Stomach (tissue), 9 donors: ENCODE measurements around the gene SPOP. TPM values are rescaled to one million over a fixed set of nuclear protein-coding genes. Genes with fewer than 3 reads are reported as not detected.
A peak's percentile ranks its signal among the peaks of the same experiment; 100 is the strongest.
"Not testable (repeated sequence)": the region's sequence is repeated elsewhere in the genome, so short reads cannot be mapped to it uniquely, and the experiment has no call there.

ENCODE experiments used
- DNase-seq, 2 donors: peaks; one replicate each; pipeline versions ENCODE4 v3.0.0 to v3.0.0-alpha.2; 2013 to 2019
- H3K27ac ChIP-seq, 5 donors: fragments of 200-600 bp in 4 of 5; sonication (generic) in 4 of 5; one replicate each; pipeline ENCODE4 v1.5.1; 2013 to 2019; ENCODE audit warnings: mild to moderate bottlenecking in 1 of 5, moderate library complexity in 1 of 5
- H3K27me3 ChIP-seq, 3 donors: fragments of 200-600 bp; sonication (generic); one replicate each; pipeline ENCODE4 v1.5.1; 2017 to 2019; ENCODE audit warnings: mixed run types in 1 of 3
- H3K36me3 ChIP-seq, 4 donors: fragments of 200-600 bp; sonication (generic); 1 replicate in 3 of 4; 2 replicates in 1 of 4; pipeline ENCODE4 v1.5.1; 2016 to 2019
- H3K4me1 ChIP-seq, 4 donors: fragments of 200-600 bp; sonication (generic); one replicate each; pipeline ENCODE4 v1.5.1; 2016 to 2019
- H3K4me3 ChIP-seq, 4 donors: fragments of 200-600 bp; sonication (generic) in 3 of 4; one replicate each; pipeline ENCODE4 v1.5.1; 2016 to 2019; ENCODE audit warnings: mild to moderate bottlenecking in 1 of 4
- H3K9me3 ChIP-seq, 4 donors: fragments of 200-600 bp; sonication (generic); one replicate each; pipeline ENCODE4 v1.5.1; 2016 to 2019
- CTCF ChIP-seq, 7 experiments: fragments of 450-650 bp in 4 of 7; fragments of 200-600 bp in 3 of 7; sonication (generic) in 3 of 7; IDR thresholded peaks; one replicate each; pipeline ENCODE4 v1.5.1; 2016 to 2019; ENCODE audit warnings: antibody characterized with exemption in 7 of 7, control low read depth in 2 of 7, mild to moderate bottlenecking in 1 of 7
- EP300 ChIP-seq: sonication (generic); formaldehyde crosslinking; IDR thresholded peaks from one replicate; pipeline ENCODE4 v1.6.1; 2017; ENCODE audit warnings: antibody characterized with exemption
- POLR2A ChIP-seq, 4 donors: fragments of 450-650 bp; IDR thresholded peaks; one replicate each; pipeline ENCODE4 v1.6.1; 2016; ENCODE audit warnings: antibody characterized with exemption in 4 of 4, control low read depth in 2 of 4, mild to moderate bottlenecking in 1 of 4, moderate library complexity in 1 of 4
- POLR2AphosphoS5 ChIP-seq, 3 donors: sonication (generic); formaldehyde crosslinking; IDR thresholded peaks; one replicate each; pipeline ENCODE4 v1.6.1; 2016; ENCODE audit warnings: antibody characterized with exemption in 3 of 3
- WGBS, 5 donors: extraction: QIAGEN DNeasy Blood & Tissue Kit in 3 of 5; methylation state at CpG; one replicate each; pipeline versions ENCODE4 v1.1.5 to v1.1.7; 2013 to 2018; 5-methylcytosine and 5-hydroxymethylcytosine counted together
- intact Hi-C: fragments of 100-400 bp; cut with DNase I; formaldehyde crosslinking; loops from one replicate; pipeline ENCODE4 v1.15.1; 2023; ENCODE audit warnings: low total_unique reads
- polyA plus RNA-seq, 3 donors: library from polyadenylated mRNA; stranded (reverse); fragments of 200-250 nt; gene quantifications; one replicate each; pipeline ENCODE4 v1.2.3, GENCODE V29; 2013
- total RNA-seq, 5 donors: library from RNA; depleted of rRNA; stranded (reverse); fragments of >200 nt; gene quantifications; one replicate each; pipeline versions ENCODE4 v1.1.0 to v1.2.3, GENCODE V29; 2014 to 2016
- donor health status: healthy with polysubstance abuse.
- donor health status: Bipolar disorder and iron deficiency.
- donor health status: healthy.

Gene SPOP
- total and polyA plus RNA-seq, 8 donors: 17.5 to 309 (median 41.6) TPM

- H3K27me3 ChIP-seq: peaks cover 0 to 22% (median 0%) of the 10 kb centered on the region in 3 donors
- H3K27ac ChIP-seq: no peak overlapping the region
- H3K36me3 ChIP-seq: no peaks in the 10 kb centered on the region
- intact Hi-C loops: loop anchor here (5.0 kb wide), 1 partner anchor 122 kb away; no protein-coding TSS in a partner anchor
- H3K4me1 ChIP-seq: peaks cover 8 to 15% (median 11%) of the 10 kb centered on the region in 4 donors
- H3K9me3 ChIP-seq: no peaks in the 10 kb centered on the region
- no peak overlapping the region for H3K4me3 ChIP-seq
- no peak for DNase-seq
- WGBS, 5 donors: 83 to 86% (median 84%) methylated on average over 8 of the region's 8 CpGs
- TF ChIP-seq CTCF (IDR thresholded peaks at IDR 0.05): no peak
- no peak for TF ChIP-seq EP300
- no peak for TF ChIP-seq POLR2A (IDR thresholded peaks at IDR 0.05)
- TF ChIP-seq POLR2AphosphoS5 (IDR thresholded peaks at IDR 0.05): no peak
Observed at GRCh38 chr17:49553676-49554335, 124.1 kb downstream of the SPOP start.

- intact Hi-C loops: loop anchor here (5.0 kb wide), 1 partner anchor 120 kb away; no protein-coding TSS in a partner anchor
- DNase-seq: peak in 1 of 2 donors; percentile 44
Observed at GRCh38 chr17:49552070-49552751, 125.7 kb downstream of the SPOP start.

GRCh38 chr17:49551221-49552069 lies 126.5 kb downstream of the SPOP start:
- Histone ChIP-seq H3K4me3 (no peak overlapping the region), H3K4me1 (peaks cover 5 to 13% (median 10%) of the 10 kb centered on the region in 4 donors), H3K27me3 (peaks cover 0 to 26% (median 0%) of the 10 kb centered on the region in 3 donors), H3K36me3 (no peaks in the 10 kb centered on the region), H3K9me3 (no peaks in the 10 kb centered on the region), H3K27ac (no peak overlapping the region)
- no peak for DNase-seq
- 80 to 92% (median 85%) methylated on average over 9 to 12 of the region's 12 CpGs for WGBS, 5 donors
- intact Hi-C loops: loop anchor here (5.0 kb wide), 1 partner anchor 119 kb away; no protein-coding TSS in a partner anchor
- TF ChIP-seq POLR2A (IDR thresholded peaks at IDR 0.05) (no peak), CTCF (IDR thresholded peaks at IDR 0.05) (no peak), EP300 (no peak), POLR2AphosphoS5 (IDR thresholded peaks at IDR 0.05) (no peak)

More at GRCh38 chr17:49552070-49552751, 125.7 kb downstream of the SPOP start:
- WGBS, 5 donors: 65 to 81% (median 73%) methylated on average over 15 to 27 of the region's 27 CpGs
- peak in 1 of 3 donors; percentile 7 for TF ChIP-seq POLR2AphosphoS5 (IDR thresholded peaks at IDR 0.05)
- TF ChIP-seq POLR2A (IDR thresholded peaks at IDR 0.05): no peak
- no peak for TF ChIP-seq EP300
- no peak for TF ChIP-seq CTCF (IDR thresholded peaks at IDR 0.05)
- Histone ChIP-seq H3K4me3 (no peak overlapping the region), H3K36me3 (no peaks in the 10 kb centered on the region), H3K27me3 (peaks cover 0 to 20% (median 0%) of the 10 kb centered on the region in 3 donors), H3K27ac (no peak overlapping the region), H3K9me3 (no peaks in the 10 kb centered on the region), H3K4me1 (peaks cover 8 to 15% (median 12%) of the 10 kb centered on the region in 4 donors)

GRCh38 chr17:49550764-49551163 lies 127.1 kb downstream of the SPOP start:
- intact Hi-C loops: loop anchor here (5.0 kb wide), 1 partner anchor 118 kb away; no protein-coding TSS in a partner anchor
- not testable (repeated sequence) for H3K4me1 ChIP-seq, H3K36me3 ChIP-seq, H3K27ac ChIP-seq, DNase-seq, H3K4me3 ChIP-seq, H3K9me3 ChIP-seq
- H3K27me3 ChIP-seq: peaks cover 0 to 28% (median 0%) of the 10 kb centered on the region in 3 donors
- 85 to 95% (median 95%) methylated on average over 9 of the region's 9 CpGs for WGBS, 5 donors
